Mucosa of stomach (tissue), 1 donor: ENCODE data around the gene MYO18B.

ENCODE experiments used
- H3K27me3 ChIP-seq: one replicate; pipeline ENCODE4 v1.7.0; 2013; ENCODE audit warnings: mild to moderate bottlenecking, low read length; ENCODE audit not compliant: control insufficient read depth, insufficient read depth
- H3K36me3 ChIP-seq: one replicate; pipeline ENCODE4 v1.7.0; 2013; ENCODE audit warnings: low read length; ENCODE audit not compliant: control insufficient read depth, insufficient read depth
- H3K4me1 ChIP-seq: one replicate; pipeline ENCODE4 v1.7.0; 2013; ENCODE audit warnings: mild to moderate bottlenecking, low read length; ENCODE audit not compliant: control insufficient read depth, insufficient read depth
- H3K4me3 ChIP-seq: one replicate; pipeline ENCODE4 v1.7.0; 2013; ENCODE audit warnings: low read length
- H3K9ac ChIP-seq: one replicate; pipeline ENCODE4 v1.7.0; 2013; ENCODE audit warnings: mild to moderate bottlenecking, low read length, moderate library complexity
- H3K9me3 ChIP-seq: one replicate; pipeline ENCODE4 v1.7.0; 2013; ENCODE audit warnings: mild to moderate bottlenecking, low read length, moderate library complexity; ENCODE audit not compliant: control insufficient read depth
- donor health status: Pancreatic carcinoma.

The MYO18B gene

DNA sequence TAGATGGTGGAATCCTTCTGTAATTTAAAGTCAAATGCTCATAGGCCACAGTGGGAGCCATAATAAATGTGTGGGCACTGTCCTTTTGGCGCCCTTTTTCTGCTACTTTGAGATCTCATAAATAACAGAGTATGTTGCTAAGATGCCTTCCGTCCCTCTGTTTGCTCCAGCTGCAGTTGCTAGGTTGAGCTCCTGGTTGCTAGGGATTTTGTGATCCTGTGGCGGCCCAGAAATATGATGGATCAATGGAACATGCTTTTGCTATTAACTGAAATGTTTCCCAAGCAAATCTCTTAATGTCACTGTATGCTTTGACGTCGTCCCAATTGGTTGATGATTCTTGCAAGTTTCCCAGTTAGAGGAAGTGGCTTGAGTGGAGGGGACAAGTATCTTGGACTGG is 53.5 kb downstream of the MYO18B start:
- no peak overlapping the region for H3K4me3 ChIP-seq
- H3K27me3 ChIP-seq: no peaks in the 10 kb centered on the region
- no peaks in the 10 kb centered on the region for H3K4me1 ChIP-seq
- no peaks in the 10 kb centered on the region for H3K9me3 ChIP-seq
- no peaks in the 10 kb centered on the region for H3K36me3 ChIP-seq
- no peak overlapping the region for H3K9ac ChIP-seq

- Histone ChIP-seq H3K4me1 (no peaks in the 10 kb centered on the region), H3K36me3 (no peaks in the 10 kb centered on the region)
Measured at GRCh38 chr22:25797498-25798290, 55.7 kb downstream of the MYO18B start.

DNA sequence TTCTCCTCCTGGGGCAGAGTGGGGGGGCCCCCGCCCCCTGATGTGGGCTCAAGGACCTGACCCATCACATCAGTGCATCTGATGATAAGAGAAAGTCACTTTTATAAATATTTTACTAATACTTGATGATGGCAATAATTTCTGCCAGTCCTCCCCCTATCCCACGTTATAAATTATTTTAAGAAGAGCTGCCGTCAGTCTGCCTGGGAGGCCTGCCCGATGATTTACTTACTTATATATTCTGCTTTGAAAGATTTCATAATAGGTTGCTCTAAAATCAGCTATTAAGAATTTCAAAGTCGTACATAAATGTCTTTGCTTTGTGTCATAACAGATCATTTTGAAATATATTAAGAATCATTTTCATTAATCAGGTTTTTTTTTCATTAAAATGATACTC is 58.8 kb downstream of the MYO18B start:
- Histone ChIP-seq H3K4me1 (no peaks in the 10 kb centered on the region), H3K27me3 (no peaks in the 10 kb centered on the region), H3K9me3 (no peaks in the 10 kb centered on the region), H3K36me3 (no peaks in the 10 kb centered on the region), H3K4me3 (no peak overlapping the region), H3K9ac (no peak overlapping the region)

More at GRCh38 chr22:25797498-25798290, 55.7 kb downstream of the MYO18B start:
- Histone ChIP-seq H3K9ac (no peak overlapping the region), H3K9me3 (no peaks in the 10 kb centered on the region), H3K4me3 (no peak overlapping the region), H3K27me3 (no peaks in the 10 kb centered on the region)

- no peaks in the 10 kb centered on the region for H3K9me3 ChIP-seq
- H3K27me3 ChIP-seq: no peaks in the 10 kb centered on the region
- no peak overlapping the region for H3K9ac ChIP-seq
- no peaks in the 10 kb centered on the region for H3K36me3 ChIP-seq
- no peaks in the 10 kb centered on the region for H3K4me1 ChIP-seq
- no peak overlapping the region for H3K4me3 ChIP-seq
Measured at GRCh38 chr22:25802018-25802417, 60.0 kb downstream of the MYO18B start.

- H3K4me3 ChIP-seq: no peak overlapping the region
- no peak overlapping the region for H3K9ac ChIP-seq
- H3K36me3 ChIP-seq: no peaks in the 10 kb centered on the region
- H3K9me3 ChIP-seq: no peaks in the 10 kb centered on the region
- H3K4me1 ChIP-seq: no peaks in the 10 kb centered on the region
- no peaks in the 10 kb centered on the region for H3K27me3 ChIP-seq
Measured at GRCh38 chr22:25804676-25805075, 62.7 kb downstream of the MYO18B start.

GRCh38 chr22:25806579-25806978 is 64.6 kb downstream of the MYO18B start:
- no peaks in the 10 kb centered on the region for H3K4me1 ChIP-seq
- no peaks in the 10 kb centered on the region for H3K9me3 ChIP-seq
- no peaks in the 10 kb centered on the region for H3K27me3 ChIP-seq

DNA sequence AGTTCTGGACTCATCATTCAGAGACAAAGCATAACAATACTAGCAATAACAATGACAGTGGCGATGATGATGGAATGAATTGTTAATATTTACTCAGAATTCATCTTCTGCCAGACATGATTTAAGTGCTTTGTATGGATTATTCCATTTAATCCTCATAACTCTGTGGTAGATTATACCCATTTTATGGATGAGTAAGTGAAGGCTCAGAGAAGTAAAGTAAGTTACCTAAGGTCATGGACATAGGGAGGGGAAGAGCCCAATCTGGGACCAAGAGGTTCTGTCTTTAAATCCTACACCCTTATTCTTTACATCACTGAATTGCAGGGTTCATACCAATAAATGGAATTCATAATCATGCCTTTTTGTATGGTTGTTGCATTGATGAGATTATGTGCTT is 72.7 kb downstream of the MYO18B start:
- Histone ChIP-seq H3K4me1 (no peaks in the 10 kb centered on the region), H3K4me3 (no peak overlapping the region), H3K27me3 (no peaks in the 10 kb centered on the region), H3K9me3 (no peaks in the 10 kb centered on the region), H3K36me3 (no peaks in the 10 kb centered on the region), H3K9ac (no peak overlapping the region)

More at GRCh38 chr22:25806579-25806978, 64.6 kb downstream of the MYO18B start:
- H3K36me3 ChIP-seq: no peaks in the 10 kb centered on the region
- no peak overlapping the region for H3K4me3 ChIP-seq
- no peak overlapping the region for H3K9ac ChIP-seq

GRCh38 chr22:25815561-25815960 is 73.6 kb downstream of the MYO18B start:
- Histone ChIP-seq H3K4me1 (no peaks in the 10 kb centered on the region), H3K36me3 (no peaks in the 10 kb centered on the region), H3K27me3 (no peaks in the 10 kb centered on the region), H3K4me3 (no peak overlapping the region), H3K9ac (no peak overlapping the region), H3K9me3 (no peaks in the 10 kb centered on the region)

- Histone ChIP-seq H3K4me1 (no peaks in the 10 kb centered on the region), H3K9ac (no peak overlapping the region), H3K4me3 (no peak overlapping the region), H3K27me3 (no peaks in the 10 kb centered on the region), H3K36me3 (no peaks in the 10 kb centered on the region), H3K9me3 (no peaks in the 10 kb centered on the region)
Measured at GRCh38 chr22:25816522-25817059, 74.6 kb downstream of the MYO18B start.

DNA sequence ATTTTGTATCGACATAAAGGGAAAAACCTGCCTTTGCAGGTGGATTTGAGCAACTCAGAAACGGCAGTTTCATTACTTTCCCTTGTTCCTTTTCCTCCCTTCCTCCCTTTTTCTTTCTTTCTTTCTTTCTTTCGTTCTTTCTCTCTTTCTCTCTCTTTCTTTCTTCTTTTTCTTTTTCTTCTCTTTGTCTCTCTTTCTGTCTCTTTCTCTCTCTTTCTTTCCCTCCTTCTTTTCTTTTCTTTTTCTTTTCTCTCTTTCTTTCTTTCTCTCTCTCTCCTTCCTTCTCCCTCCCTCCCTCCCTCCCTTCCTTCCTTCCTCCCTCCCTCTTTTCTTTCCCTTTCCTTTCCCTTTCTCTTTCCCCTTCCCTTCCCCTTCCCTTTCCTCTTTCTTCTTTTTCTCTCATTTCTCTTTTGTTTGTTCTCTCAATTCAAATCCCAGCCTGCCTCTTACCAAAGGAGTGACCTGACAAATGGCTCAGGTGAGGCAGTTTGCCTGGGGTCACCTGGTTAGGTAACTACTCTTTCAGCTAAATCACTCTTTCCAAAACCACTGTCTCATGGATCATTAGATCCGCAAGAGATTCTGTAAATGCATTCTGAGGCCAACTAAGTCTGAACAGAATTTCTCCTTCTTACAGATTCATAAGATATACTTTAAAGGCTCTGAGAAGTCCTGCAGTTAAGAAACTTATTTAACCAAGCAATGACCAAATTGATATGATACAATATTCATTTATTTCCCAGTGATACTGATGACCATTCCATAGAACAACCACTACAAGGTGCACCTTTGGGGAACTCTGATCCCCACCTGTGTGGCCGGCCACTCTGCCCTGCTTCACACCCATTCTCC is 75.3 kb downstream of the MYO18B start:
- H3K4me3 ChIP-seq: no peak overlapping the region
- H3K27me3 ChIP-seq: no peaks in the 10 kb centered on the region
- no peaks in the 10 kb centered on the region for H3K9me3 ChIP-seq
- no peaks in the 10 kb centered on the region for H3K4me1 ChIP-seq
- no peak overlapping the region for H3K9ac ChIP-seq
- H3K36me3 ChIP-seq: no peaks in the 10 kb centered on the region

GRCh38 chr22:25818541-25818940 is 76.6 kb downstream of the MYO18B start:
- Histone ChIP-seq H3K27me3 (no peaks in the 10 kb centered on the region), H3K4me3 (no peak overlapping the region), H3K9ac (no peak overlapping the region), H3K4me1 (no peaks in the 10 kb centered on the region), H3K9me3 (no peaks in the 10 kb centered on the region), H3K36me3 (no peaks in the 10 kb centered on the region)

DNA sequence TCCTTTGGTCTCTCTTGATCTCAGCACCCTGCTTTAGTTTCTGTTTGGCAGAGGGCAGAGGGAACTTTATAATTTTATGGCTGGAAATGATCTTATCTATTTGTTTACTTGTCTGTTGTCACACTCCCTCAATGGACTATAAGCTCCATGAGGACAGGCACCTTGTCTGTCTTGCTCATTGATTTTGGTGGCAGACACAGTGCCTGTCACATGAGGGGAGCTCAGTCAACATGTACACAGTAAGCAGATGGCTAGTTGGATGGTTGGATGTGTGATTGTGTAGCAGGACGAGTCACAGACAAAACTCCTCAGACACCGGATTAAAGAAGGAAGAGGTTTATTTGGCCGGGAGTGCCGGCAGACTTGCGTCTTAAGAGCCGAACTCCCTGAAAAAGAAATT is 80.4 kb downstream of the MYO18B start:
- Histone ChIP-seq H3K36me3 (no peaks in the 10 kb centered on the region), H3K27me3 (no peaks in the 10 kb centered on the region), H3K9me3 (no peaks in the 10 kb centered on the region)

More for the DNA sequence above, 80.4 kb downstream of the MYO18B start:
- H3K4me3 ChIP-seq: no peak overlapping the region
- H3K4me1 ChIP-seq: no peaks in the 10 kb centered on the region
- H3K9ac ChIP-seq: no peak overlapping the region
